ENCODE measurements around the gene GPR150. TPM values are rescaled to one million over a fixed set of nuclear protein-coding genes. Genes with fewer than 3 reads are reported as not detected.
A peak's percentile ranks its signal among the peaks of the same experiment; 100 is the strongest.

Gene GPR150
- total and polyA plus RNA-seq, 2 experiments from 2014 or later = 0.10 to 0.21 TPM

GRCh38 chr5:95668728-95669127 is 48.8 kb downstream of the GPR150 start (continued):
- no peak for TF ChIP-seq ZNF462 (CRISPR knock-in tag; IDR thresholded peaks at IDR 0.05)

- no peak overlapping the region for H3K4me2 ChIP-seq
- H3K4me3 Mint-ChIP-seq = no peak overlapping the region
- no peaks in the 10 kb centered on the region for H3K36me3 ChIP-seq (ENCODE audit: insufficient read depth)
- H3K27ac Mint-ChIP-seq = no peak overlapping the region
- H3K79me2 ChIP-seq (replicated peaks; ENCODE audit: insufficient read depth) = no peaks in the 10 kb centered on the region
- DNase-seq (ENCODE audit: low spot score) (no peak), ATAC-seq (no peak)
- H3K9me2 ChIP-seq (ENCODE audit: insufficient read depth) = no peaks in the 10 kb centered on the region
- H3K27ac ChIP-seq (ENCODE audit: low read depth) = no peak overlapping the region
- H2AFZ ChIP-seq = peak overlapping the region; percentile 57; the same call in 1 of the 2 replicates
- H3K27me3 Mint-ChIP-seq (ENCODE audit: insufficient read depth, low read depth, poor library complexity) = no peaks in the 10 kb centered on the region
- H3K4me1 Mint-ChIP-seq = no peaks in the 10 kb centered on the region
- H3K9me3 Mint-ChIP-seq = no peaks in the 10 kb centered on the region; the same call in 2 of the 3 replicates
- no peaks in the 10 kb centered on the region for H3K4me1 ChIP-seq (ENCODE audit: insufficient read depth)
- no peaks in the 10 kb centered on the region for H3K27me3 ChIP-seq (ENCODE audit: insufficient read depth)
- H3K36me3 Mint-ChIP-seq (ENCODE audit: low read depth) = no peaks in the 10 kb centered on the region
- H4K20me1 ChIP-seq (replicated peaks; ENCODE audit: insufficient read depth) = no peaks in the 10 kb centered on the region
- no peak overlapping the region for H3K4me3 ChIP-seq
- no peaks in the 10 kb centered on the region for H3F3A ChIP-seq (replicated peaks; ENCODE audit: low read depth)
- TF ChIP-seq CTCF (conservative IDR thresholded peaks at IDR 0.05; ENCODE audit: low read depth in 2 of 2) = no peak
- TF ChIP-seq EZH2 (IDR thresholded peaks at IDR 0.05; ENCODE audit: low read depth, unreplicated experiment) = no peak
- no peak for TF ChIP-seq POLR2AphosphoS5 (IDR thresholded peaks at IDR 0.05; ENCODE audit: low read depth)
- TF ChIP-seq STAT1 (IDR thresholded peaks at IDR 0.05; ENCODE audit: unreplicated experiment) = no peak
- TF ChIP-seq NANOG (IDR thresholded peaks at IDR 0.05; ENCODE audit: borderline replicate concordance) = no peak
- no peak for TF ChIP-seq ETS1 (IDR thresholded peaks at IDR 0.05)
- no peak for TF ChIP-seq CREB1 (CRISPR knock-in tag; IDR thresholded peaks at IDR 0.05; ENCODE audit: low read depth)
- no peak for TF ChIP-seq ZNF114 (CRISPR knock-in tag; IDR thresholded peaks at IDR 0.05)
Observed at GRCh38 chr5:95669540-95669939, 49.7 kb downstream of the GPR150 start.
